CD4-positive, alpha-beta T cell (primary cell): ENCODE data around the gene LCOR. TPM values are rescaled to one million over a fixed set of nuclear protein-coding genes. Genes with fewer than 3 reads are reported as not detected.

Source experiments
- ATAC-seq: fragments of 200-7000 bp; cut with Tn5 transposase; one replicate; pipeline ENCODE4 v1.10.0; 2022; ENCODE audit warnings: mild to moderate bottlenecking; ENCODE audit not compliant: poor library complexity
- CTCF ChIA-PET: fragments of 350-600 bp; sonication (Branson Sonifier 250); formaldehyde crosslinking; loops from one replicate; lab custom pipeline; 2021; ENCODE audit warnings: antibody characterized with exemption, inconsistent platforms; lab: Charles Lee
- POLR2A ChIA-PET: fragments of 350-600 bp; sonication (Branson Sonifier 250); formaldehyde crosslinking; loops from one replicate; lab custom pipeline; 2021; ENCODE audit warnings: antibody characterized with exemption, inconsistent platforms; lab: Charles Lee
- DNase-seq, 14 experiments: peaks; one replicate each; pipeline ENCODE4 v3.0.0-alpha.2; 2013 to 2020; ENCODE audit warnings: mixed read lengths in 2 of 14
- H3K27ac ChIP-seq, 2 donors: one replicate each; pipeline versions ENCODE4 v1.5.1 to v1.7.0; 2013; ENCODE audit warnings: low read length in 2 of 2, low read depth in 1 of 2, mild to moderate bottlenecking in 1 of 2
- H3K27me3 ChIP-seq, 2 experiments: 1 replicate in 1 of 2; 2 replicates in 1 of 2; pipeline versions ENCODE4 v1.6.1 to v1.7.0; 2013; ENCODE audit warnings: low read length in 2 of 2, control low read depth in 1 of 2, mild to moderate bottlenecking in 1 of 2, moderate library complexity in 1 of 2; ENCODE audit not compliant: insufficient read depth in 2 of 2, control insufficient read depth in 1 of 2
- H3K36me3 ChIP-seq: one replicate; pipeline ENCODE4 v1.6.1; 2013; ENCODE audit warnings: low read length, control low read depth; ENCODE audit not compliant: insufficient read depth
- H3K4me1 ChIP-seq: one replicate; pipeline ENCODE4 v1.6.1; 2013; ENCODE audit warnings: low read length, control low read depth; ENCODE audit not compliant: insufficient read depth
- H3K4me3 ChIP-seq: one replicate; pipeline ENCODE4 v1.5.1; 2013; ENCODE audit warnings: mild to moderate bottlenecking, low read length, moderate library complexity
- H3K9me3 ChIP-seq, 2 experiments: 1 replicate in 1 of 2; 2 replicates in 1 of 2; pipeline versions ENCODE4 v1.6.1 to v1.7.0; 2013; ENCODE audit warnings: low read length in 2 of 2, mild to moderate bottlenecking in 2 of 2, control low read depth in 1 of 2, moderate library complexity in 1 of 2; ENCODE audit not compliant: control insufficient read depth in 1 of 2, insufficient read depth in 1 of 2
- H3K27ac Mint-ChIP-seq: one replicate; pipeline ENCODE4 v1.8.0; 2020; ENCODE audit warnings: mixed read lengths
- H3K27me3 Mint-ChIP-seq: one replicate; pipeline ENCODE4 v1.8.0; 2021; ENCODE audit warnings: mixed read lengths
- H3K36me3 Mint-ChIP-seq: one replicate; pipeline ENCODE4 v1.8.0; 2021; ENCODE audit warnings: low read depth, mixed read lengths
- H3K4me1 Mint-ChIP-seq: one replicate; pipeline ENCODE4 v1.8.0; 2021; ENCODE audit warnings: low read depth, mixed read lengths
- H3K4me3 Mint-ChIP-seq: one replicate; pipeline ENCODE4 v1.8.0; 2020; ENCODE audit warnings: mild to moderate bottlenecking, mixed read lengths
- H3K9me3 Mint-ChIP-seq: one replicate; pipeline ENCODE4 v1.8.0; 2020; ENCODE audit warnings: mixed read lengths
- intact Hi-C, 2 experiments: fragments of 100-400 bp; cut with DNase I in 1 of 2; cut with micrococcal nuclease in 1 of 2; formaldehyde crosslinking; loops; one replicate each; pipeline versions ENCODE4 v1.15.1 to v1.9.0; 2023 to 2025; cut with DNase I, micrococcal nuclease
- total RNA-seq, 174 experiments: library from RNA in 2 of 174; stranded (reverse) in 2 of 174; gene quantifications; one replicate each; pipeline ENCODE4 v1.2.3 and lab custom pipeline; 2021 to 2026
- TF ChIP-seq, protein P1 (sequence below): fragments of 200-600 bp; IDR thresholded peaks from one replicate; pipeline ENCODE4 v1.8.0; 2022; ENCODE audit warnings: antibody characterized with exemption, mild to moderate bottlenecking

LCOR gene
- total RNA-seq, 2 experiments from 2014 or later = 46.0 to 56.0 TPM

DNA sequence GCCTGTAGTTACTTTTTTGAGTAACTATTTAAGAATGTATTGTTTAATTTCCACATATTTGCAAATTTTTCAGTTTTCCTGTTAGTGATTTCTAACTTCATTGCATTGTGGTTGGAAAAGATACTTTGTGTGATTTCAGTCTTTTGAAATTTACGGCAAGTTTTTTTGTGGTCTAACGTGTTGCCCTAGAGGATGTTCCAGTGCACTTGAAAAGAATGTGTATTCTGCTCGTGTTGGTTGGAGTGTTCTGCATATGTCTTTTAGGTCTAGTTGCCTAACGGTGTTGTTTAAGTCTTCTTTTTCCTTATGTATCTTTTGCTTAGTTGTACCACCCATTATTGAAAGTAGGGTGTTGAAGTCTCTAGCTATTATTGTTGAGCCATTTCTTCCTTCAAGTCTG lies 59.7 kb downstream of the LCOR start:
- H3K9me3 ChIP-seq = peaks cover 9 to 11% of the 10 kb centered on the region in 2 experiments
- ChIA-PET CTCF (no interaction called here), POLR2A (no interaction called here)
- Mint-ChIP-seq H3K27me3 (no peaks in the 10 kb centered on the region), H3K27ac (no peak overlapping the region), H3K4me3 (no peak overlapping the region), H3K9me3 (peaks cover 16% of the 10 kb centered on the region), H3K4me1 (peaks cover 64% of the 10 kb centered on the region), H3K36me3 (peaks cover 64% of the 10 kb centered on the region)
- DNase-seq = peak in 1 of 14 experiments; percentile 1
- H3K27ac ChIP-seq = no peak overlapping the region
- intact Hi-C loops = no loop called here
- TF ChIP-seq, protein P1, sequence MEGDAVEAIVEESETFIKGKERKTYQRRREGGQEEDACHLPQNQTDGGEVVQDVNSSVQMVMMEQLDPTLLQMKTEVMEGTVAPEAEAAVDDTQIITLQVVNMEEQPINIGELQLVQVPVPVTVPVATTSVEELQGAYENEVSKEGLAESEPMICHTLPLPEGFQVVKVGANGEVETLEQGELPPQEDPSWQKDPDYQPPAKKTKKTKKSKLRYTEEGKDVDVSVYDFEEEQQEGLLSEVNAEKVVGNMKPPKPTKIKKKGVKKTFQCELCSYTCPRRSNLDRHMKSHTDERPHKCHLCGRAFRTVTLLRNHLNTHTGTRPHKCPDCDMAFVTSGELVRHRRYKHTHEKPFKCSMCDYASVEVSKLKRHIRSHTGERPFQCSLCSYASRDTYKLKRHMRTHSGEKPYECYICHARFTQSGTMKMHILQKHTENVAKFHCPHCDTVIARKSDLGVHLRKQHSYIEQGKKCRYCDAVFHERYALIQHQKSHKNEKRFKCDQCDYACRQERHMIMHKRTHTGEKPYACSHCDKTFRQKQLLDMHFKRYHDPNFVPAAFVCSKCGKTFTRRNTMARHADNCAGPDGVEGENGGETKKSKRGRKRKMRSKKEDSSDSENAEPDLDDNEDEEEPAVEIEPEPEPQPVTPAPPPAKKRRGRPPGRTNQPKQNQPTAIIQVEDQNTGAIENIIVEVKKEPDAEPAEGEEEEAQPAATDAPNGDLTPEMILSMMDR = no peak
- H3K36me3 ChIP-seq = peaks cover 15% of the 10 kb centered on the region
- ATAC-seq = no peak
- H3K4me3 ChIP-seq = no peak overlapping the region
- H3K27me3 ChIP-seq = no peaks in the 10 kb centered on the region
- peaks cover 3% of the 10 kb centered on the region for H3K4me1 ChIP-seq

DNA sequence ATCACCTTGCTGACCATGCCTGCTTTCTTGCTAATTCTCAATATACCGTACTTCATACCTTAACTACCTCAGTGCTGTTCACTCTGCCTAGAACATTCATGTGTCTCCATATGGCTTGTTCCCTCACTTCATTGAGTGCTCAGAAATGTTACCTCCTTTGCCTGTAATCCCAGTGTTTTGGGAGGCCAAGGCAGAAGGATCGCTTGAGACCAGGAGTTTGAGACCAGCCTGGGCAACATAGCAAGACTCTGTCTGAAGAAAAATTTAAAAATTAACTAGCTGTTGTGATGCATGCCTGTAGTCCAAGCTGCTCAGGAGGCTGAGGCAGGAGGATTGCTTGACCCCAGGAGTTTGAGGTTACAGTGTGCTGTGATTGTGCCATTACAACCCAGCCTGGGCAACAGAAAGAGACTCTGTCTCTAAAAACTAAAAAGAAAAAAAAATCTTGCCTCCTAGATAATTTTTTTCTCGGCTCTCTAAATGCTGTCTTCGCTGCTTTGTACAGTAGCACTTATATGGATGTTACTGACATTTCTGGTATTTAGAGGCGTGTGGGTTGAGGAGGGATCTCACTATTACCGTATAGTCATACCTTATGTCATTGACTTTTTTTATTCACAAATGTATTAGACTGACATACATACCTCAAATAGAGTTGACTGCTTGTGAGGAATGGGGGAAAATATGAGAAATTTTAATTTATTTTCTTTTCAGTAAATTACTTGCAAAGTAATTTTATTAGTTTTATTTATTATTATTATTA lies 63.7 kb downstream of the LCOR start:
- H3K9me3 ChIP-seq = peaks cover 4 to 11% of the 10 kb centered on the region in 2 experiments
- H3K4me1 Mint-ChIP-seq = peaks cover 66% of the 10 kb centered on the region
- POLR2A ChIA-PET = no interaction called here
- H3K27me3 Mint-ChIP-seq = no peaks in the 10 kb centered on the region
- DNase-seq (no peak), ATAC-seq (no peak)
- no peaks in the 10 kb centered on the region for H3K27me3 ChIP-seq
- intact Hi-C loops = no loop called here
- H3K9me3 Mint-ChIP-seq = peaks cover 9% of the 10 kb centered on the region
- TF ChIP-seq, protein P1 = no peak
- peaks cover 9% of the 10 kb centered on the region for H3K36me3 ChIP-seq
- H3K4me3 Mint-ChIP-seq = no peak overlapping the region
- peaks cover 34% of the 10 kb centered on the region for H3K36me3 Mint-ChIP-seq
- no peak overlapping the region for H3K4me3 ChIP-seq
- peaks cover 3% of the 10 kb centered on the region for H3K4me1 ChIP-seq
- H3K27ac ChIP-seq = no peak overlapping the region
- CTCF ChIA-PET = no interaction called here
- H3K27ac Mint-ChIP-seq = no peak overlapping the region

DNA sequence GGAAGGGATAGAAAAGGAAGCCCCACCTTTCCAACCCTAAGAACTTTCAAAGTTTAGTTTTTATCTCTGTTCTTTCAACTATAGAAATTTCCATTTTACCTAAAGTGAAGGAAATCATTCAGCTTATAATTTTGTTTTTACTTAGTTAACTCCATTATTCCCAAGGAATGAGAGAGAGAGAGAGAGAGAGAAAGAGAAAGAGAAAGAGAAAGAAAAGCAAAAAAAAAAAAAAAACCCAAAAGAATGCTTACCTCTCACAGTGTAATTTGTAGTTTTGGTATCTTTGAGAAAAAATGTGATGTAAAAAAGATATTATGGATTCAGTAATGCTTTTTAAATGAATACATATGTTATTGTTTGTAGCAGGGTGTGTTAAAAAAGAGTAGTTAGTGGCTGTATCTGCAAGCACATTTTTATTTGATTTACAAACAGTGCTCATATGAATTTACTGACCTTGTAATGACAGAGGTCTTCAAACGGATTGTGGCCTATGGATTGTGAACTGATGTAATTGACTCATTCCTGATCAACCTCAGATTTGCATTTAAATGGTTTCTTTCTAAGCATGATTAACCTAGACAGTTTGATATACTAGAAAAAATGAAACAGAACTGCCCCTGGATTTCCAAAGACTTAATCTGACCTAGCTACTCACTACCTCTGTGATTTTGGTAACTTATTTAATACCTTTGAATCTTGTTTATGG lies 64.9 kb downstream of the LCOR start:
- H3K4me1 Mint-ChIP-seq = peaks cover 66% of the 10 kb centered on the region
- TF ChIP-seq, protein P1 = no peak
- no peak overlapping the region for H3K27ac ChIP-seq
- no peaks in the 10 kb centered on the region for H3K27me3 ChIP-seq
- no peak overlapping the region for H3K4me3 ChIP-seq
- H3K36me3 Mint-ChIP-seq = peaks cover 30% of the 10 kb centered on the region
- H3K27me3 Mint-ChIP-seq = no peaks in the 10 kb centered on the region
- ATAC-seq (no peak), DNase-seq (no peak)
- H3K4me3 Mint-ChIP-seq = no peak overlapping the region
- intact Hi-C loops = no loop called here
- ChIA-PET CTCF (no interaction called here), POLR2A (no interaction called here)
- H3K9me3 ChIP-seq = peaks cover 0 to 6% of the 10 kb centered on the region in 2 experiments
- H3K27ac Mint-ChIP-seq = no peak overlapping the region
- H3K36me3 ChIP-seq = peaks cover 5% of the 10 kb centered on the region
- peaks cover 1% of the 10 kb centered on the region for H3K9me3 Mint-ChIP-seq
- peaks cover 7% of the 10 kb centered on the region for H3K4me1 ChIP-seq
